Thymus (tissue), 11 donors: ENCODE results near the gene CADPS2. TPM values are rescaled to one million over a fixed set of nuclear protein-coding genes. Genes with fewer than 3 reads are reported as not detected.

Experiments used
- DNase-seq, 9 donors: peaks; one replicate each; pipeline ENCODE4 v3.0.0-alpha.2; 2013; ENCODE audit warnings: low spot score in 9 of 9, low read depth in 6 of 9, missing footprints in 1 of 9
- H3K27ac ChIP-seq, 2 donors: one replicate each; pipeline ENCODE4 v1.5.1; 2013; ENCODE audit warnings: control low read depth in 1 of 2, low read depth in 1 of 2, low read length in 1 of 2, mild to moderate bottlenecking in 1 of 2, moderate library complexity in 1 of 2
- H3K27me3 ChIP-seq, 2 donors: one replicate each; pipeline ENCODE4 v1.5.1; 2013; ENCODE audit warnings: low read length in 1 of 2; ENCODE audit not compliant: control insufficient read depth in 2 of 2, insufficient read depth in 1 of 2
- H3K36me3 ChIP-seq, 2 donors: one replicate each; pipeline ENCODE4 v1.5.1; 2013; ENCODE audit warnings: low read length in 1 of 2, mild to moderate bottlenecking in 1 of 2, moderate library complexity in 1 of 2; ENCODE audit not compliant: control insufficient read depth in 2 of 2, insufficient read depth in 2 of 2
- H3K4me1 ChIP-seq, 2 donors: one replicate each; pipeline ENCODE4 v1.5.1; 2013; ENCODE audit warnings: low read length in 2 of 2; ENCODE audit not compliant: control insufficient read depth in 2 of 2, insufficient read depth in 2 of 2
- H3K4me3 ChIP-seq, 2 donors: one replicate each; pipeline ENCODE4 v1.5.1; 2013; ENCODE audit warnings: low read length in 2 of 2, control low read depth in 1 of 2, mild to moderate bottlenecking in 1 of 2
- H3K9me3 ChIP-seq, 2 donors: one replicate each; pipeline ENCODE4 v1.5.1; 2013; ENCODE audit warnings: low read length in 1 of 2, mild to moderate bottlenecking in 1 of 2; ENCODE audit not compliant: control insufficient read depth in 2 of 2, insufficient read depth in 1 of 2
- WGBS: extraction: QIAGEN DNeasy Blood & Tissue Kit; methylation state at CpG from one replicate; pipeline ENCODE4 v1.1.7; 2013; 5-methylcytosine and 5-hydroxymethylcytosine counted together
- polyA plus RNA-seq: library from polyadenylated mRNA; stranded (reverse); fragments of 200-250 nt; gene quantifications from one replicate; pipeline ENCODE4 v1.2.3, GENCODE V29; 2013
- total RNA-seq: library from RNA; stranded (reverse); fragments of 120-200 nt; gene quantifications from one replicate; pipeline ENCODE4 v1.2.4, GENCODE V29; 2013
- donor health status: healthy.

The CADPS2 gene
- total and polyA plus RNA-seq, 2 donors, result 7.4 to 9.5 TPM

- Histone ChIP-seq H3K4me3 (no peak overlapping the region), H3K9me3 (no peaks in the 10 kb centered on the region), H3K27me3 (no peaks in the 10 kb centered on the region), H3K36me3 (no peaks in the 10 kb centered on the region), H3K27ac (no peak overlapping the region), H3K4me1 (no peaks in the 10 kb centered on the region)
- no peak for DNase-seq
- WGBS, result 87% methylated on average over 6 of the region's 6 CpGs
Observed at GRCh38 chr7:122717356-122718089, 168.7 kb downstream of the CADPS2 start.

DNA sequence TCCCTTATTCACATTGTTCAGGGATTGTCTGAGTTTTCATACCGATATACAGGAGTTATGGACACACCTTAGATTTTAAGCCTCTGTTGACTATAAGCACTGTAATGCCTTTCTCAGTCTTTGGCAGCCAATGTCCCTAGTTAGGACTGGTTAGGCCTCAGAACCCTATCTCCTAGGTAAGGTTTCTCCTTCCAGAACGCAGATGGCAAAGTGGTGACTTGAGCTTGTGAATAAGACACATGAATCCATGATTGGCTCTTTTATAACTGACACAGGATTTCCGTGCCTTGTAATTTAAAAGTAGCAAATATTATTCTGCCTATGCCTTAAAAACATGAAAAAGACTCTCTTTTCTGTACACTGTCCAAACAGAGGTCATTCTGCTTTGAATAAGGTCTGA lies 171.1 kb downstream of the CADPS2 start:
- WGBS, result 94% methylated on average over 3 of the region's 3 CpGs
- H3K36me3 ChIP-seq, result no peaks in the 10 kb centered on the region

GRCh38 chr7:122710916-122711315 lies 175.3 kb downstream of the CADPS2 start:
- Histone ChIP-seq H3K9me3 (no peaks in the 10 kb centered on the region), H3K36me3 (no peaks in the 10 kb centered on the region), H3K4me3 (no peak overlapping the region), H3K4me1 (no peaks in the 10 kb centered on the region), H3K27me3 (no peaks in the 10 kb centered on the region), H3K27ac (no peak overlapping the region)
- no peak for DNase-seq
- WGBS, result 77% methylated on average over 1 of the region's 1 CpG

More for the DNA sequence above, 171.1 kb downstream of the CADPS2 start:
- Histone ChIP-seq H3K4me3 (no peak overlapping the region), H3K27ac (no peak overlapping the region), H3K4me1 (no peaks in the 10 kb centered on the region), H3K27me3 (no peaks in the 10 kb centered on the region), H3K9me3 (no peaks in the 10 kb centered on the region)
- no peak for DNase-seq

GRCh38 chr7:122709930-122710646 lies 176.2 kb downstream of the CADPS2 start:
- 89% methylated on average over 7 of the region's 7 CpGs for WGBS
- H3K27me3 ChIP-seq, result no peaks in the 10 kb centered on the region
- H3K9me3 ChIP-seq, result no peaks in the 10 kb centered on the region
- H3K27ac ChIP-seq, result no peak overlapping the region
- DNase-seq, result no peak
- H3K4me3 ChIP-seq, result no peak overlapping the region
- H3K36me3 ChIP-seq, result no peaks in the 10 kb centered on the region
- H3K4me1 ChIP-seq, result no peaks in the 10 kb centered on the region

- H3K27me3 ChIP-seq, result no peaks in the 10 kb centered on the region
- no peaks in the 10 kb centered on the region for H3K4me1 ChIP-seq
- no peaks in the 10 kb centered on the region for H3K36me3 ChIP-seq
- DNase-seq, result no peak
- no peak overlapping the region for H3K4me3 ChIP-seq
- no peak overlapping the region for H3K27ac ChIP-seq
- WGBS, result 92% methylated on average over 2 of the region's 2 CpGs
- no peaks in the 10 kb centered on the region for H3K9me3 ChIP-seq
Observed at GRCh38 chr7:122706836-122707235, 179.4 kb downstream of the CADPS2 start.

DNA sequence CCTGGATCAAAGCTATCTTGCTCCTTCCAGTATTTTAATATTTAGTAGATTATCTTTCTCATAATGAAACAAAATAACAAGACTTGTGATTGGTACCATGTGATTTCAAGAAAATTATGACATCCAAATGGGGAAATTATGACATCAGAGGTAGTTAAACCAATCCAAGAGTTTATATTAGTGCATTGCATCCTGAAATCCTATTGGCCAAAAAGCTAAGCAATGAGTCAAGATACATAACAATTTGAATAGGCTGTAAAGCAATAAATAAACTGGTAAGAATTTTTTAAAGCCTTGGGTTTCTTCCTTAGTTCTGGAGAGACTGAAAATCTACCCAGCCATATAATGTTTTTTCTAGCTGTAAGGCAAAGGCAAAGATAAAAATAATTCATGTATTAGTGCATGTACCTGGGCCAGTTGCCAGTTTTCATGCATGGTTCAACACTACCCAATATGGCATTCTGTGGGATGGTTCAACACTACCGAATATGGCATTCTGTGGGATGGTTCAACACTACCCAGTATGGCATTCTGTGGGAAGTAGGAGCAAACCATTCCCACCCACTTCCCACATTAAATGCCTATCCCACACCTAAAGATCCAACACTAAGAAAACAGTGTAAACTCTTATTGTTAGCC lies 183.3 kb downstream of the CADPS2 start, which contains the start of gene RNF148:
Gene RNF148 (minus strand): TSS at position 51 of the 639 bp plus-strand sequence. CDS start 172 bp downstream, outside the sequence.
- H3K27ac ChIP-seq, result no peak within 1 kb of the TSS
- WGBS, result 88% methylated on average over 1 of the region's 1 CpG

GRCh38 chr7:122699017-122699416 lies 187.2 kb downstream of the CADPS2 start, which contains the start of gene RNF133:
TSS of gene RNF133 (minus strand) at chr7:122699117. CDS start at chr7:122698918, 199 bp downstream.
- H3K9me3 ChIP-seq, result no peaks in the 10 kb centered on the region
- no peak within 1 kb of the TSS for H3K4me3 ChIP-seq
- DNase-seq, result no peak
- no peaks in the 10 kb centered on the region for H3K27me3 ChIP-seq
- no peak within 1 kb of the TSS for H3K27ac ChIP-seq
- no peaks in the 10 kb centered on the region for H3K4me1 ChIP-seq
- no peaks in the 10 kb centered on the region for H3K36me3 ChIP-seq

More for the DNA sequence above, 183.3 kb downstream of the CADPS2 start, which contains the start of gene RNF148:
- no peaks in the 10 kb centered on the region for H3K36me3 ChIP-seq
- H3K4me1 ChIP-seq, result no peaks in the 10 kb centered on the region
- DNase-seq, result no peak
- H3K4me3 ChIP-seq, result no peak within 1 kb of the TSS
- no peaks in the 10 kb centered on the region for H3K27me3 ChIP-seq
- H3K9me3 ChIP-seq, result no peaks in the 10 kb centered on the region

DNA sequence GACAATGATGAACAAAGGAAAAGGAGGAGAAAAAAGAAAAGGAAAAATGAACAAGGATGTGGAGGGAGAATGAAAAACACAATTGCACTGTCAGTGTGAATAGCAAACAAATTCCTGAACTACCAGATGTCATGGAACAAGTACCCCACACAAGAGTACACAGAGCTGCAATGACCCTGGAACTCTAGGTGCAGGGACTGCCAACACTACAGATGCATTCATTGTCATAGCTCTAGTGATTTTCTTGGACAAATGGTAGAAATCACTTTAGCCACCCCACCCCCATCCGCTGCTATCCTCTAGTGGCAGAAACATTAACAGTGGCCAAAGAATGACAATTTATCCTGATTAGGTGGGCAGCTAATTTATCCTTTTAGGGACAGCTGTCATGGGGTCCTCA lies 190.4 kb downstream of the CADPS2 start:
- H3K4me3 ChIP-seq, result no peak overlapping the region
- H3K4me1 ChIP-seq, result no peaks in the 10 kb centered on the region
- H3K9me3 ChIP-seq, result peaks cover 0 to 8% of the 10 kb centered on the region in 2 donors
- no peak overlapping the region for H3K27ac ChIP-seq
- no peak for DNase-seq
- H3K36me3 ChIP-seq, result no peaks in the 10 kb centered on the region
- no peaks in the 10 kb centered on the region for H3K27me3 ChIP-seq
- WGBS, result 93% methylated on average over 1 of the region's 1 CpG

DNA sequence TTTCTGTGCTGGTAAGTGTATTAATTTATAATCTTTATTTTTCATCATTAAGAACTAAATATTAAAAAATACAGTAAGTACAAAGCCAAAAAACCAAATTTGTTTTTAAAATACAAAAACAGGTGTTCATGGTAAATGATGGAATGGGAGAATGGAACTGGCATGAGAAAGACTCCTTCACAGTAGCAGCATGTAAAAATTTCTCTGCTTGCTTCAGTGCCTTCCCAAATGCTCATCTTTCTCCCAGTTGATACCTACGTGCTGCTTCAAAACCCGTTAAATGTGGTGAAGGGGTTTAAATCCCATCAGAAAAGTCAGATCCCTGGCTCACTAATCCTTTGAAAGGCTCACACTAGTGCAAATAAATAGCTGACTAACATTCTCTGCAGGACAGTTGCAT lies 191.6 kb downstream of the CADPS2 start:
- DNase-seq, result no peak

More for the DNA sequence above, 191.6 kb downstream of the CADPS2 start:
- Histone ChIP-seq H3K27ac (no peak overlapping the region), H3K27me3 (no peaks in the 10 kb centered on the region), H3K9me3 (peaks cover 0 to 8% of the 10 kb centered on the region in 2 donors), H3K4me3 (no peak overlapping the region), H3K4me1 (no peaks in the 10 kb centered on the region), H3K36me3 (no peaks in the 10 kb centered on the region)
- 86% methylated on average over 2 of the region's 2 CpGs for WGBS
